VCaP (cell line): ENCODE measurements around the gene CHEK1.

Experiments used
- H3K27ac ChIP-seq: fragments of 450-650 bp; 2 replicates; pipeline ENCODE4 v1.5.1; 2017
- TF ChIP-seq, protein P1 (sequence below): fragments of 450-650 bp; conservative IDR thresholded peaks from 2 replicates; pipeline ENCODE4 v1.5.1; 2017; ENCODE audit warnings: mild to moderate bottlenecking, moderate library complexity

The CHEK1 gene

GRCh38 chr11:125605417-125605816 is 19.5 kb upstream of the CHEK1 start:
- TF ChIP-seq, protein P1, sequence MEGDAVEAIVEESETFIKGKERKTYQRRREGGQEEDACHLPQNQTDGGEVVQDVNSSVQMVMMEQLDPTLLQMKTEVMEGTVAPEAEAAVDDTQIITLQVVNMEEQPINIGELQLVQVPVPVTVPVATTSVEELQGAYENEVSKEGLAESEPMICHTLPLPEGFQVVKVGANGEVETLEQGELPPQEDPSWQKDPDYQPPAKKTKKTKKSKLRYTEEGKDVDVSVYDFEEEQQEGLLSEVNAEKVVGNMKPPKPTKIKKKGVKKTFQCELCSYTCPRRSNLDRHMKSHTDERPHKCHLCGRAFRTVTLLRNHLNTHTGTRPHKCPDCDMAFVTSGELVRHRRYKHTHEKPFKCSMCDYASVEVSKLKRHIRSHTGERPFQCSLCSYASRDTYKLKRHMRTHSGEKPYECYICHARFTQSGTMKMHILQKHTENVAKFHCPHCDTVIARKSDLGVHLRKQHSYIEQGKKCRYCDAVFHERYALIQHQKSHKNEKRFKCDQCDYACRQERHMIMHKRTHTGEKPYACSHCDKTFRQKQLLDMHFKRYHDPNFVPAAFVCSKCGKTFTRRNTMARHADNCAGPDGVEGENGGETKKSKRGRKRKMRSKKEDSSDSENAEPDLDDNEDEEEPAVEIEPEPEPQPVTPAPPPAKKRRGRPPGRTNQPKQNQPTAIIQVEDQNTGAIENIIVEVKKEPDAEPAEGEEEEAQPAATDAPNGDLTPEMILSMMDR, result no peak
- no peak overlapping the region for H3K27ac ChIP-seq

DNA sequence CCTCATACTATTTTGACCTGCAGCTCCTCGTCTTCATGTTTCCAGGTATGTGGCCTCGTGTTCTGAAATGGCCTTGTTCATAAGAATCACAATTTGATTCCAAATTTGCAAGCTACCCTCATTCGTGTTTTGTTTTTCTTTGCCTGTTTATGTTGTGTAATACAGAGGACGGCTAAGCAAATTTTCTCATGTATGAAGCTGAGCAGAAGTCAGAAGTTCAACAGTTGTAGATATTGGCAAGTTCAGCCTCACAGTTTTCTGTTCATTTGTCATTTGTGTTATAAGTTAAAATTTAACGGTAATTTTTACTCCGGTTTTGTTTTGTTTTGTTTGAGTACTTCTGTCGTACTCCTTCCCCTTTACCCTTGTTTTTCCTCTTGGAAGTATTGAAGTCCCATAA is 15.4 kb upstream of the CHEK1 start:
- TF ChIP-seq, protein P1, result no peak
- H3K27ac ChIP-seq, result no peak overlapping the region

DNA sequence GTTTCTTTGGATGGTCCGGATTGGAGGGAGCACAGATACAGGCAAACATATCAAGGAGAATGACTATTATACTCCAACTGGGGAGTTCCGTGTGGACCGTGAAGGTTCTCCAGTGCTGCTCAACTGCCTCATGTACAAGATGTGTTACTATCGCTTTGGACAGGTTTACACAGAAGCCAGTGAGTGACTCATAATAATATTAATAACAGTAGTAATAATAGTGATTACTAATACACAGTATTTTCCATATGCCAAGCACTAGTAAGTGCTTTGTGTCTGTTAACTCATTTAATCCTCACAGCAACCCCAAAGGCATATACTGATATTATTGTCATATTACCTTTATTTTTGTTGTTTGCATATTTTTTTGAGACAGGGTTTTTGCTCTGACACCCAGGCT is 6.6 kb upstream of the CHEK1 start:
- H3K27ac ChIP-seq, result no peak overlapping the region
- TF ChIP-seq, protein P1, result no peak

DNA sequence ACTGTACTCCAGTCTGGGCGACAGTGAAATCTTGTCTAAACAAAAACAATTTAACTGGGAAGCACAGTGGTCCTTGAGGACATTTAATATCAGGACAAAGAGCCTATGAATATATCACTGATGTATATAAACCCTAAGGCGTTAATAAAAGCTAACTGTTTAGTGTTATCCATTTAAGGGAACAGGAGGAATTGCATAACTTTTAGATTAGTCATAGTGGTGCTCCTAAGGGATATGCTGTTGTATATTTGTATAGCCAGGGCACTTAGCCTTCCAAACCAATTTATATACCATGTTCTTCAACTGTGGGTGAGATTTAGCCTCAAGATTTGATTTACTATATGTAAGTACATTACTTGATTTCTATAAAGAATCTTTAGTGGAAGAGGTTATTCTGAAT is 3.0 kb upstream of the CHEK1 start:
- TF ChIP-seq, protein P1, result no peak

GRCh38 chr11:125623064-125623463 is 1.9 kb upstream of the CHEK1 start:
- 0 out of 2 replicates have a peak overlapping the region, but pooled peaks have one; percentile 96 for H3K27ac ChIP-seq
- TF ChIP-seq, protein P1, result no peak

More for the DNA sequence above, 3.0 kb upstream of the CHEK1 start:
- H3K27ac ChIP-seq, result no peak overlapping the region

DNA sequence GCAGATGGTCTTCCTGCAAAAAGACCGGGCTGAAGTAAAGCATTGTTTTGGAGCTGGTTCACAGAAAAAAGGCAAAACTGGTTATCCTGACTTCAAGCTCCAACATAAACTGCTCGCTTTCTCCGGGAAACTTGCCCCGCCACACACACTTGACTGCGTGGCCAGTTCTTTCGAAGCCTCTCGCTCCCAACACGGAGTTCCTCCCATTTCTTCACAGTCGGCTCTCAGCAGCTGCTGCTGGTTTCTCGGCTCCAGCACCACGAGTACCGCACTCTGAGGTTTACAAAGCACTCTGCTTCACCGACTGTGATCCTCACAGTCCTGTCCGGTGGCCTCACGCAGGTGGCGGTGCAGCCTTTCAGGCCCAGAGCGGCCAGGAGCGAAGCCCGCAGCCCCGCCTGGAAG is 264 bp downstream of the CHEK1 start:
- TF ChIP-seq, protein P1, result no peak
- peak overlapping the region; percentile 96 for H3K27ac ChIP-seq

- TF ChIP-seq, protein P1, result no peak
- H3K27ac ChIP-seq, result peak overlapping the region; percentile 96
Measured at GRCh38 chr11:125625630-125626287, 796 bp downstream of the CHEK1 start.
